K562 (cell line): ENCODE results near the gene ZNF23. TPM values are rescaled to one million over a fixed set of nuclear protein-coding genes. Genes with fewer than 3 reads are reported as not detected.

Experiments
- BHLHE40 ChIP-seq: IDR thresholded peaks from 2 replicates; pipeline ENCODE4 v1.6.1; 2011; ENCODE audit warnings: low read length, improper control_type of control experiment
- CBX2 ChIP-seq: fragments of 200-600 bp; sonication (generic); IDR thresholded peaks from one replicate; pipeline ENCODE4 v1.6.1; 2012; ENCODE audit warnings: mild to moderate bottlenecking, low read length, inconsistent platforms; ENCODE audit not compliant: insufficient read depth, poor library complexity, severe bottlenecking
- CC2D1A ChIP-seq: fragments of 450-650 bp; IDR thresholded peaks from 2 replicates; pipeline ENCODE4 v1.6.1; 2017; ENCODE audit warnings: mild to moderate bottlenecking
- CCNT2 ChIP-seq: IDR thresholded peaks from 2 replicates; pipeline ENCODE4 v1.6.1; 2011; ENCODE audit warnings: borderline replicate concordance, low read depth, mild to moderate bottlenecking, moderate library complexity, mixed read lengths, low read length; ENCODE audit not compliant: insufficient read length; ENCODE audit errors: extremely low read depth
- CSDE1 ChIP-seq, 2 experiments: fragments of 450-650 bp; IDR thresholded peaks; 2 replicates each; pipeline ENCODE4 v1.6.1; 2016; ENCODE audit warnings: mild to moderate bottlenecking in 1 of 2
- CXXC5 ChIP-seq: fragments of 250-450 bp; sonication (Bioruptor Pico); IDR thresholded peaks from 2 replicates; pipeline ENCODE4 v1.8.0; 2022; ENCODE audit warnings: inconsistent platforms, mild to moderate bottlenecking, moderate library complexity
- DMBX1 ChIP-seq: fragments of 250-450 bp; sonication (Bioruptor Pico); IDR thresholded peaks from 2 replicates; pipeline ENCODE4 v1.8.0; 2022; ENCODE audit warnings: inconsistent platforms, mild to moderate bottlenecking, moderate library complexity, borderline replicate concordance
- GATAD2A ChIP-seq: fragments of 450-650 bp; IDR thresholded peaks from 2 replicates; pipeline ENCODE4 v1.6.1; 2017
- GTF2E2 ChIP-seq: fragments of 200-800 bp; sonication (Bioruptor generic); IDR thresholded peaks from 2 replicates; pipeline ENCODE4 v1.6.1; 2016; ENCODE audit warnings: missing genetic modification characterization, missing compliant biosample characterization
- KAT2B ChIP-seq: IDR thresholded peaks from one replicate; pipeline ENCODE4 v1.6.1; 2012; ENCODE audit warnings: low read depth, mild to moderate bottlenecking, control low read depth, inconsistent platforms, low read length, moderate library complexity
- KLF16 ChIP-seq: IDR thresholded peaks from 2 replicates; pipeline ENCODE4 v1.6.1; 2016; ENCODE audit warnings: antibody characterized with exemption
- NFE2 ChIP-seq: IDR thresholded peaks from 2 replicates; pipeline ENCODE4 v1.6.1; 2014; ENCODE audit warnings: antibody characterized with exemption, low read depth
- NFXL1 ChIP-seq: fragments of 450-650 bp; formaldehyde crosslinking; IDR thresholded peaks from 2 replicates; pipeline ENCODE4 v1.4.0; 2021; ENCODE audit warnings: mild to moderate bottlenecking
- NUFIP1 ChIP-seq: fragments of 450-650 bp; IDR thresholded peaks from 2 replicates; pipeline ENCODE4 v1.6.1; 2018; ENCODE audit not compliant: partially characterized antibody
- PML ChIP-seq: IDR thresholded peaks from 2 replicates; pipeline ENCODE4 v1.6.1; 2012; ENCODE audit warnings: low read length, inconsistent platforms
- POLR2AphosphoS5 ChIP-seq: IDR thresholded peaks from 2 replicates; pipeline ENCODE4 v1.6.1; 2011; ENCODE audit warnings: mild to moderate bottlenecking, low read depth, low read length, moderate library complexity; ENCODE audit not compliant: control insufficient read depth, insufficient read depth
- PRMT5 ChIP-seq: sonication (generic); formaldehyde crosslinking; IDR thresholded peaks from 2 replicates; pipeline ENCODE4 v1.5.0; 2020; ENCODE audit warnings: missing genetic modification reagents
- PTTG1 ChIP-seq: fragments of 450-650 bp; IDR thresholded peaks from 2 replicates; pipeline ENCODE4 v1.6.1; 2016; ENCODE audit warnings: low read depth, mild to moderate bottlenecking, missing genetic modification characterization, missing compliant biosample characterization
- RHOXF2B ChIP-seq: fragments of 250-450 bp; sonication (Bioruptor Pico); conservative IDR thresholded peaks from 2 replicates; pipeline ENCODE4 v1.5.1; 2021
- SETDB1 ChIP-seq: IDR thresholded peaks from one replicate; pipeline ENCODE4 v1.6.1; 2012; ENCODE audit warnings: low read length, control low read depth, inconsistent platforms
- SRSF9 ChIP-seq: fragments of 200-400 bp; formaldehyde crosslinking; IDR thresholded peaks from 2 replicates; pipeline ENCODE4 v1.6.1; 2017; ENCODE audit warnings: low read depth, low read length, borderline replicate concordance
- SUPT5H ChIP-seq: fragments of 450-650 bp; IDR thresholded peaks from 2 replicates; pipeline ENCODE4 v1.6.1; 2016
- TARDBP ChIP-seq: fragments of 450-650 bp; IDR thresholded peaks from 2 replicates; pipeline ENCODE4 v1.6.1; 2016
- TBP ChIP-seq: optimal IDR thresholded peaks from 2 replicates; pipeline ENCODE3; 2011; ENCODE audit warnings: low read depth, low read length, improper control_type of control experiment
- ZBED1 ChIP-seq: IDR thresholded peaks from 2 replicates; pipeline ENCODE4 v1.6.1; 2014
- ZEB2 ChIP-seq: fragments of 450-650 bp; IDR thresholded peaks from 2 replicates; pipeline ENCODE4 v1.6.1; 2016
- ZNF134 ChIP-seq: fragments of 250-450 bp; sonication (Bioruptor Pico); conservative IDR thresholded peaks from 2 replicates; pipeline ENCODE4 v1.4.0; 2020
- ZNF146 ChIP-seq: IDR thresholded peaks from one replicate; pipeline ENCODE4 v1.6.1; 2018; ENCODE audit warnings: missing compliant biosample characterization; ENCODE audit not compliant: unreplicated experiment
- ZNF212 ChIP-seq: fragments of 450-650 bp; formaldehyde crosslinking; IDR thresholded peaks from 2 replicates; pipeline ENCODE4 v1.4.0; 2020; ENCODE audit warnings: mild to moderate bottlenecking
- ZNF263 ChIP-seq: sonication (generic); formaldehyde crosslinking; IDR thresholded peaks from 2 replicates; pipeline ENCODE4 v1.8.0; 2022; ENCODE audit warnings: mild to moderate bottlenecking, missing genetic modification reagents, borderline replicate concordance
- ZNF699 ChIP-seq: fragments of 250-450 bp; sonication (Bioruptor Pico); IDR thresholded peaks from 2 replicates; pipeline ENCODE4 v1.8.0; 2021; ENCODE audit warnings: mild to moderate bottlenecking, moderate library complexity; ENCODE audit not compliant: insufficient replicate concordance
- polyA plus RNA-seq, 8 experiments: library from polyadenylated mRNA; depleted of rRNA in 4 of 8; stranded (reverse) in 5 of 8; unstranded in 3 of 8; fragments of >200 nt; fragmentation: Nextera tagmentation in 2 of 8; fragmentation: Illumina TruSeq in 1 of 8; extraction: Ambion mirVana in 2 of 8; extraction: Trizol in 1 of 8; gene quantifications; 2 replicates each; pipeline versions ENCODE4 v1.2.1 to v1.2.3, GENCODE V29; 2011 to 2014; ENCODE audit warnings: inconsistent platforms in 1 of 8, missing spikeins in 1 of 8
- total RNA-seq, 7 experiments: library from RNA; depleted of rRNA in 6 of 7; stranded (reverse); fragments of >200 nt in 6 of 7; fragmentation: Illumina TruSeq in 2 of 7; extraction: Trizol in 2 of 7; gene quantifications; 2 replicates each; pipeline versions ENCODE4 v1.2.1 to v1.2.3, GENCODE V29; 2011 to 2021; ENCODE audit warnings: low replicate concordance in 1 of 7
- TF ChIP-seq, protein P1 (sequence below): sonication (generic); formaldehyde crosslinking; IDR thresholded peaks from 2 replicates; pipeline ENCODE4 v1.8.0; 2022; ENCODE audit warnings: mild to moderate bottlenecking, low read depth, missing genetic modification reagents
- TF ChIP-seq, protein P2 (sequence below): IDR thresholded peaks from 2 replicates; pipeline ENCODE4 v1.6.1; 2012; ENCODE audit warnings: low read depth, low read length, improper control_type of control experiment, borderline replicate concordance

ZNF23 gene
- total and polyA plus RNA-seq, 9 of the 15 experiments (the other 6 are each of a cell fraction or from before 2014, with no cell fraction given): 4.7 to 13.4 (median 11.2) TPM

GRCh38 chr16:71430744-71431143 is 31.3 kb downstream of the ZNF23 start (continued):
- TF ChIP-seq, protein P1, sequence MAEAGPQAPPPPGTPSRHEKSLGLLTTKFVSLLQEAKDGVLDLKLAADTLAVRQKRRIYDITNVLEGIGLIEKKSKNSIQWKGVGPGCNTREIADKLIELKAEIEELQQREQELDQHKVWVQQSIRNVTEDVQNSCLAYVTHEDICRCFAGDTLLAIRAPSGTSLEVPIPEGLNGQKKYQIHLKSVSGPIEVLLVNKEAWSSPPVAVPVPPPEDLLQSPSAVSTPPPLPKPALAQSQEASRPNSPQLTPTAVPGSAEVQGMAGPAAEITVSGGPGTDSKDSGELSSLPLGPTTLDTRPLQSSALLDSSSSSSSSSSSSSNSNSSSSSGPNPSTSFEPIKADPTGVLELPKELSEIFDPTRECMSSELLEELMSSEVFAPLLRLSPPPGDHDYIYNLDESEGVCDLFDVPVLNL (CRISPR knock-in tag): no peak
- TF ChIP-seq DMBX1: 0 out of 2 replicates have a peak, but pooled peaks have one; percentile 30
- no peak for TF ChIP-seq SUPT5H
- TF ChIP-seq SETDB1: no peak
- TF ChIP-seq PRMT5 (CRISPR knock-in tag): no peak
- TF ChIP-seq PML: peak; percentile 93
- no peak for TF ChIP-seq GTF2E2 (tag)
- TF ChIP-seq NFE2: peak; percentile 37; the same call in 1 of the 2 replicates
- TF ChIP-seq PTTG1 (tag): no peak
- no peak for TF ChIP-seq ZNF699 (CRISPR knock-in tag)
- TF ChIP-seq GATAD2A: no peak
- TF ChIP-seq POLR2AphosphoS5: peak; percentile 84
- TF ChIP-seq TBP: no peak
- TF ChIP-seq, protein P2, sequence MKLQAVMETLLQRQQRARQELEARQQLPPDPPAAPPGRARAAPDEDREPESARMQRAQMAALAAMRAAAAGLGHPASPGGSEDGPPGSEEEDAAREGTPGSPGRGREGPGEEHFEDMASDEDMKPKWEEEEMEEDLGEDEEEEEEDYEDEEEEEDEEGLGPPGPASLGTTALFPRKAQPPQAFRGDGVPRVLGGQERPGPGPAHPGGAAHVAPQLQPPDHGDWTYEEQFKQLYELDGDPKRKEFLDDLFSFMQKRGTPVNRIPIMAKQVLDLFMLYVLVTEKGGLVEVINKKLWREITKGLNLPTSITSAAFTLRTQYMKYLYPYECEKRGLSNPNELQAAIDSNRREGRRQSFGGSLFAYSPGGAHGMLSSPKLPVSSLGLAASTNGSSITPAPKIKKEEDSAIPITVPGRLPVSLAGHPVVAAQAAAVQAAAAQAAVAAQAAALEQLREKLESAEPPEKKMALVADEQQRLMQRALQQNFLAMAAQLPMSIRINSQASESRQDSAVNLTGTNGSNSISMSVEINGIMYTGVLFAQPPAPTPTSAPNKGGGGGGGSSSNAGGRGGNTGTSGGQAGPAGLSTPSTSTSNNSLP: no peak
- no peak for TF ChIP-seq ZBED1
- TF ChIP-seq TARDBP: no peak; the same call in 1 of the 2 replicates
- TF ChIP-seq ZNF146 (CRISPR knock-in tag): no peak
- no peak for TF ChIP-seq CBX2
- no peak for TF ChIP-seq ZNF212 (CRISPR knock-in tag)
- TF ChIP-seq ZNF263 (CRISPR knock-in tag): no peak
- TF ChIP-seq NFXL1 (CRISPR knock-in tag): no peak
- no peak for TF ChIP-seq KAT2B
- TF ChIP-seq CSDE1 (IDR thresholded peaks at IDR 0.05): no peak
- peak; percentile 86 for TF ChIP-seq CXXC5 (CRISPR knock-in tag)
- no peak for TF ChIP-seq RHOXF2B (CRISPR knock-in tag)
- peak; percentile 97 for TF ChIP-seq KLF16
- 0 out of 2 replicates have a peak, but pooled peaks have one; percentile 6 for TF ChIP-seq ZNF134 (CRISPR knock-in tag)
- TF ChIP-seq CC2D1A: peak; percentile 88
- no peak for TF ChIP-seq NUFIP1
- peak; percentile 75; the same call in 1 of the 2 replicates for TF ChIP-seq ZEB2
- TF ChIP-seq BHLHE40: peak; percentile 59; the same call in 1 of the 2 replicates
- TF ChIP-seq CCNT2: peak; percentile 94
- TF ChIP-seq SRSF9: no peak
